Amniotic epithelial cell (primary cell): ENCODE results near the gene DNAI4.

ENCODE experiments used
- DNase-seq: peaks from one replicate; pipeline ENCODE4 v3.0.0-alpha.2; 2010; ENCODE audit warnings: low read depth

Gene DNAI4

GRCh38 chr1:66767626-66768025 is 157.0 kb downstream of the DNAI4 start:
- no peak for DNase-seq

- DNase-seq: peak; percentile 58
Observed at GRCh38 chr1:66764994-66765578, 159.6 kb downstream of the DNAI4 start.
